ENCODE results near the gene TRAK1. TPM values are rescaled to one million over a fixed set of nuclear protein-coding genes. Genes with fewer than 3 reads are reported as not detected.
"Not testable (repeated sequence)": the region's sequence is repeated elsewhere in the genome, so short reads cannot be mapped to it uniquely, and the experiment has no call there.

Gene TRAK1, protein sequence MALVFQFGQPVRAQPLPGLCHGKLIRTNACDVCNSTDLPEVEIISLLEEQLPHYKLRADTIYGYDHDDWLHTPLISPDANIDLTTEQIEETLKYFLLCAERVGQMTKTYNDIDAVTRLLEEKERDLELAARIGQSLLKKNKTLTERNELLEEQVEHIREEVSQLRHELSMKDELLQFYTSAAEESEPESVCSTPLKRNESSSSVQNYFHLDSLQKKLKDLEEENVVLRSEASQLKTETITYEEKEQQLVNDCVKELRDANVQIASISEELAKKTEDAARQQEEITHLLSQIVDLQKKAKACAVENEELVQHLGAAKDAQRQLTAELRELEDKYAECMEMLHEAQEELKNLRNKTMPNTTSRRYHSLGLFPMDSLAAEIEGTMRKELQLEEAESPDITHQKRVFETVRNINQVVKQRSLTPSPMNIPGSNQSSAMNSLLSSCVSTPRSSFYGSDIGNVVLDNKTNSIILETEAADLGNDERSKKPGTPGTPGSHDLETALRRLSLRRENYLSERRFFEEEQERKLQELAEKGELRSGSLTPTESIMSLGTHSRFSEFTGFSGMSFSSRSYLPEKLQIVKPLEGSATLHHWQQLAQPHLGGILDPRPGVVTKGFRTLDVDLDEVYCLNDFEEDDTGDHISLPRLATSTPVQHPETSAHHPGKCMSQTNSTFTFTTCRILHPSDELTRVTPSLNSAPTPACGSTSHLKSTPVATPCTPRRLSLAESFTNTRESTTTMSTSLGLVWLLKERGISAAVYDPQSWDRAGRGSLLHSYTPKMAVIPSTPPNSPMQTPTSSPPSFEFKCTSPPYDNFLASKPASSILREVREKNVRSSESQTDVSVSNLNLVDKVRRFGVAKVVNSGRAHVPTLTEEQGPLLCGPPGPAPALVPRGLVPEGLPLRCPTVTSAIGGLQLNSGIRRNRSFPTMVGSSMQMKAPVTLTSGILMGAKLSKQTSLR
- total RNA-seq: 273 TPM
- long read RNA-seq, full-length matches to known transcripts: 34 of 347 reads
- long read RNA-seq, partial matches to known transcripts: 273 of 347 reads
- long read RNA-seq, other reads (novel, unspliced or antisense): 40 of 347 reads

DNA sequence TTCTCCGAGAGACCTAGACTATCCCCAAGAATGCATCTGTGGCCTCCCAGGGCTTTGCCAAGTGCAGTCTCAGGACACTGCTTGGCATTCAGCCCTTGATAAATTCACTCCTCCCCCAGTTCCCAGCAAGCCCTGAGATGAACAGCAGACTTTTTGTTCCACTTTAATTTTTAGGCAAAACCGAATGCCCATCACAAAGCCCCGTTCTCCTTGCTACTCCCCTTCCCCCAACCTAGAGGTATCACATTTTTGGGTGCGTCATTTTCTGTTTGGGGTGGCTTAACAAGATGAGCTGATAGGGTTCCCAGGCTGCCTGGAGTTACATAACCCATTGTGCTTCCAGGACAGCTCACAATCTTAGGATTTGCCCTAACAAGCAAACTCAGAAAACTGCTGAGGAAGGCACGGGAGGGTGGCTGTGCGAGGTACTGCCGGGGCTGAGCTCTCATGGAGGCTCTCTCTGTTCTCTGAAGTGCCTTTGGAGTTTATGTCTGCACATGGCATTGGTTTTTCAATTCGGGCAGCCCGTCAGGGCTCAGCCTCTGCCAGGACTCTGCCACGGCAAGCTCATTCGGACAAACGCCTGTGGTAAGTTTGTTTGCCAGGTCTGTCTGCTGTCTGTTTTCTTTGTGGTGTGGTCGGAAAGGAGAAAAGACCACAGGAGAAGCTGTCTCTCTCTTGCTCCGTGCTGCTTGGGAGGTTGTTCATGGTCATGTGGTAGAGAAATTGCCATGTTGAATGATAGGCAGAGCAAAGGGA lies at the start of gene TRAK1:
Gene TRAK1, plus strand, starts transcription at position 385 of the 759 bp plus-strand sequence. Its CDS starts 113 bp downstream, at position 498.
- ATAC-seq (ENCODE audit: poor library complexity) (peak; percentile 84), DNase-seq (peak; percentile 56)
- intact Hi-C loops (cut with DNase I): no loop called here

DNA sequence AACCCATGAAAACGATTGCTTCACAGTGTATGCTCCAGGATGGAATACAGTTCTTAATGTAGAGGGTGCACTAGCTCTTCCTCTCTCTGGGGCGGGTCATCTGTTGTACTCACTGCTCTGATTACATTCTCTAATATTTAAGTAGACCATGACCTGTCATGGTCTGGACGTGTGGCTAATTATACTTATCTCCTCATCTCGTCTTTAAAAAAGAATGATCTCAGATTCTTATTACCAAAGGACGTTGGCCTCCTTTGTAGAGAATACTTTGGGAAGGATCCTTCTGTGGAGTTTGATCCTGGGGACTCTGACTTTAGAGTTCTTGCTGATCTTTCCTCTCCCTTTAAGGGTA lies 48.4 kb upstream of the TRAK1 start:
- intact Hi-C loops (cut with DNase I): no loop called here
- ATAC-seq (ENCODE audit: poor library complexity): peak; percentile 7
- no peak for DNase-seq

DNA sequence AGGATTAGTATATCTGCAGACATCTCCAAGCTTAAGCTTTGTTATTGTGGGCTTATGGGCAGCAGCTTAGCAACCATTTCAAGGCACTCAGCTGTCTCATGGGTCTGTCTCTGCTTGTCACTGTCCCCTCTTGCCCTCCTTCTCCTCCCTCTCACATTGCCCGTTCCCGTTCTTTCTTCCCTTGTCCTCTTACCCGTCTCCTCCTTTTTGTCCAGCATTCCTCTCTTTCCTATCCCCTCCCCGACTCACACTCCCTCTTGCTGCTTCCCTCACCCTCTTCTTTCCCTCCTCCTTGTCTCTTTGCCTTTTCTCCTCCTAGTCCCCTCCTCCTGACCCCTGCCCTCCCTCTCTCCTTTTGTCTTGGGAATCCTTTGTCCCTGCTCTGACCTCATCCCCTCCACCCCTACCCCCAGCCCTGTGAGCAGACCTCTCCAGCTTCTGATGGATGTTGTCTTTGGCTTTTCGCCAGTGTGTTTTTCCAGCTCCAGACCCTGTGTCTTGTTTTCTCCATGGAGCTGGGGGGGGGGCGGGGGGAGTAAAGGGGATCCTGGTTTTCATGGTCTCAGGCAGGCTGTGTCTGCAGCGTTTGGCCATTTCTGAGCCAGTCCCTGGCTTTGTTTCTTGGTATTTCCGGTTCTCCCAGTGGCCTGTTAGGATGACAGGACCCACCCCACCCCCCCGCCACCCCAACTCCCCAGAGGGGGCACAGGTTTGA lies 47.9 kb upstream of the TRAK1 start:
- ATAC-seq (ENCODE audit: poor library complexity): peak; percentile 70
- intact Hi-C loops (cut with DNase I): no loop called here
- peak; percentile 67 for DNase-seq

DNA sequence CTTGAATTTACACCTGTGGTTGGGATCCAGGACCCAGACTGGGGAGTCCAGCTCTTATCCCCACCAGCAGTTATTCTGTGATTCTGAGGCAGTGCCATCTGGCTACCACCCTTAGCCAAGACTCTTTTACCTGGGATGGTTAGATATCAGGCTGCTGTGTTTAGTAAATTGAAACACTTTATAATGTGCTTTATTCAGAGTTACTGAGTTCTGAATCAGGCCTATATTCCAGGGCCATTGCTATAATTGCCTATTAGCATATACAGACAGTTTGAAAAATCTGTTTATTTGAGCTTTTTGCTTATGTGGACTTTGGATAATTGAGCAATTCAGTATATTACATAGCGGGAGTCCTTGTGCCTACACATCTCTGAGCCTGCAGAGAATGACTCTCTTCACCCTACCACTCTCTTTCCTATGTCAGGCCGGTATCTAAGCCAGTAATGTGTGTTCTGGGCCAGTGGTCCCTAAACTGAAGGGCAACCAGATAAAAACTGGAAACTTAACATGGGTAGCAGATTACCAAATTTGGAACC lies 45.4 kb upstream of the TRAK1 start:
- intact Hi-C loops (cut with DNase I): no loop called here
- DNase-seq: no peak
- no peak for ATAC-seq (ENCODE audit: poor library complexity)

DNA sequence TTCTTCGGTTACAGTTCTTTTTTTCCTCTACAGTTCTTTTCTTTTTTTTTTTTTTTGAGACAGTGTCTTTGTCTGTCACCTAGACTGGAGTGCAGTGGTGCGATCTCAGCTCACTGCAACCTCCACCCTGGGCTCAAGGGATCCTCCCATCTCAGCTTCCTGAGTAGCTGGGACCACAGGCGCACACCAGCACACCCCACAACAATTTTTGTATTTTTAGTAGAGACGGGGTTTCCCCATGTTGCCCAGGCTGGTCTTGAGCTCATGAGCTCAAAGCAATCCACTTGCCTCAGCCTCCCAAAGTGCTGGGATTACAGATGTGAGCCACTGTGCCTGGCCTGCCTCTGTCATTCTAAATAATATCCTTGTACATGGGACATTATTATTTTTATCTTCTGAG lies 42.6 kb upstream of the TRAK1 start:
- ATAC-seq (ENCODE audit: poor library complexity); DNase-seq; intact Hi-C loops (cut with DNase I): not testable (repeated sequence)

DNA sequence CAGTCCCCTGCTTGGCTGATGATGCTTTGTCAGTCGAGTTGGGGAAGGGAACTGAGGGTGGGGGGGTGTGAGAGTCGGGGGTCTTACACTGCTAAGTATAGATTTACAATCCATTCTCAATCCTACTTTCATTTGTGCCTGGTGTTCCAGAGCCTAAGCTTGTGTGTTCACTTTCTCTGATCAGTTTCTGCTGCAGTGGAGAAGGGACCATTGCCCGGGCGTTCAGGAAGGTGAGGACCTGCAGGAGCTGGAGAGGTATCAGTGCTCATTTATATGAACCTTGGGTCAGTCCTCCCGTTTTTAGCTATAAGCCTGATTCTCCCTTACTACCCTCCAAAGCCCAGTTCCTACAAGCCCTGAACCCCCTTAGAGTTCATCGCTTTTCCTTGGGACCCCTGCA lies 41.0 kb upstream of the TRAK1 start:
- no peak for ATAC-seq (ENCODE audit: poor library complexity)
- intact Hi-C loops (cut with DNase I): no loop called here

DNA sequence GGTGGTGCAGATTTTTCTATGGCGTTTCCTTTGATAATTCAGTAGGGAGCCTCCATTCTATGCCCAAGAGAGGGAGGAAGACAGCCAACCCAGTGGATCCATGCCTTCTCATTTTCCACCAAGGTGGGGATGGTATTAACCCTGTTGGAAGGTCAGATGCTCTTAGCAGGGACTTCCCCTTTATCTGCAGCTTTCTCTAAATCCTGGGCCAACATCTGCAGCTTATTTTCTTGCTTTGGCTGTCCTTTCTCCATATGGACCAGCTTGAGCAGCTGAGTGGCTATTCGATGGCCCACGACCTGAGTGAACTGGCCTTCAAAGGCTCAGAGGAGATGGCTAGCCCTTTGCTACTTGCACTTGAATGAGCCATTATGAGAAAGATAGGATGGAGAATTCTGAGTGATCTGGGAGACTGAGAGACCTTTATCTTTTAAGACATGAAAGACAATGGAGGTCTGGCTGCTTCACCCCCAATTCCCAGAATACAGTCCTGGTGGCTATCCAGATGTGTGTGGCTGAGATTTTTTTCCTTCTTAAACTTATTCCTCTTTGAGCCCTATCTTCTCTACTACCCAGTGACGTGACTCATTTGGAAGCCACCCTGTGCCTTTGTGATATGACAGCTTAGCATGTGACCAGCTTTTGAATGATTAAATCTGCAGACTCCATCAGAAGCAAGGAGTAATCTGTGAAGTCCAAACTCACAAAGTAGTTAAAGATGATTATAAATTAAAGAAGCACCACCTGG lies 39.6 kb upstream of the TRAK1 start:
- intact Hi-C loops (cut with DNase I): no loop called here
- DNase-seq (no peak), ATAC-seq (ENCODE audit: poor library complexity) (peak; percentile 32)

More for the DNA sequence above, 41.0 kb upstream of the TRAK1 start:
- no peak for DNase-seq

DNA sequence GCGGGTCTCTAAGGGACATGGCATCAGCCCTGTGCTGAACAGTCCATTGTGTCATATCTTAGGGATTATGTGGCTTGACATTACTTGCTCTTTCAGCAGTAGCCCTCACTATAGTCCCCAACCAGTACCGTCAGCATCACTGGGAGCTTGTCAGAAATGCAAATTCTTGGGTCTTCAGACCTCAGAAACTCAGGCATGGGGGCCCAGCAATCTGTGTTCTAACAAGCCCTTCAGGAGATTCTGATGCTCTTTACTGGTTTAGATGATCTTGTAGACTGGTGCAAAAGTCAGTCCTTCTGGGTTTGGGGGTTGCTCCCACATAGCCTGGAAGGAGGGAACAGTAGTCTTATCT lies 39.0 kb upstream of the TRAK1 start:
- intact Hi-C loops (cut with DNase I): no loop called here
- ATAC-seq (ENCODE audit: poor library complexity): peak; percentile 6

DNA sequence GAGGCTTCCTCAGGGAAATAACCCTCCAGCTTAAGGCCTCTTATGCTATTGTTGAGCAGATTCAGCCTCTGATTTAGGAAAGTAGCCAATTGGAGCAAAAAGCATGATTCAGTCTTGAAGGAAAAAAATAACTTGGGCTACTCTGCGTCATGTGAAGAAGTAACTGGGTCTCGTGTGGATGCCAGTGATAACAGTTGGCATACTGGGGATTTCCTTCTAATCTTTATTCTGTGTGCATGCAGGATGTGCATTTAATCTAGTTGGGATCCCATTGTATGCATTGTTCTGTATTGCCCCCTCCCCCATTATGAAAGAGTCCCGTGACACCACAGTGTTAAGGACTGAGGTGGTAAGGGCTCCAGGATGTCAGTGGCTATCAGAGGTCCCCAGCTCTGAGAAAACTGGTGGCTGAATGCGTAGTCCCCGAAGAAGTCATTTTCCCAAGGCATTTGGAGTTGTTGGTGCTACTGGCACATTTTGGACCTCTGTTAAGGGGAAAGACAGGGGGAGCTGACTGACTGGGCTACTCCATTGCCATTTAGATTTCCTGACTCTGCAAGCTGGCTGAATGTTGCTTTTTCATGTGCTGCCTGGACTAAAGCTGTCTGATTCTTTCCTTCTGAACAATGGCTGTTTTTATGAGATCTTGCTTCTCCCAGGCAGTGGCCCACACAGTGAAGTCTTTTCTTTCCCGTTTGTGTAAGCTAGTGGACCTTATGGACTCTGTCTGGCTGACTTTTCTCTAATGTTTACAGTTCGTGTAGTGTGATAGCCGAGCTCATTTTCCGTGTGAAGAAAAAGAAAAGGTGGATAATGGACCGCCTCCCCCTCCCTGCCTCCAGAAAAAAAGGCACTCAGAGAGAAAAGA lies 38.4 kb upstream of the TRAK1 start:
- DNase-seq: no peak
- intact Hi-C loops (cut with DNase I): no loop called here
- ATAC-seq (ENCODE audit: poor library complexity): peak; percentile 26

More for the DNA sequence above, 39.0 kb upstream of the TRAK1 start:
- no peak for DNase-seq

DNA sequence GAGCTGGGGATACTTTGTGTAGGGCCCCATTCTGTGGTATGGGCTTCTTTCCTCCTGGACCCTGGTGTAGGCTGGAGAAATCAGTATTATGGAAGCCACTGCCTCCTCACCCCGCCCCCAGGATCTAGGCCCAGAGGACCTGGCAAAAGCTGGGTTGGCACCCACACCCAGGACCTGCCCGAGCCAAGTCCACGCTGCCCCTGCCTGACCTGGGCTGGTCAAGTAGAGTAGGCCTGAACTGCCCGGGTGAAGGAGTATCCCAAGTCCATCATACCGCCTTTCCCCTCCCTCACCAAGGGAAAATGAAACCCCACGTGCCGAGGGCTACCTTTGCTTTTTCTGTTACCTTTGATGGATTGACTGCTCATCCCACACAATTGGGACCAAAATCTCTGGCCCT lies 37.7 kb upstream of the TRAK1 start:
- intact Hi-C loops (cut with DNase I): no loop called here

DNA sequence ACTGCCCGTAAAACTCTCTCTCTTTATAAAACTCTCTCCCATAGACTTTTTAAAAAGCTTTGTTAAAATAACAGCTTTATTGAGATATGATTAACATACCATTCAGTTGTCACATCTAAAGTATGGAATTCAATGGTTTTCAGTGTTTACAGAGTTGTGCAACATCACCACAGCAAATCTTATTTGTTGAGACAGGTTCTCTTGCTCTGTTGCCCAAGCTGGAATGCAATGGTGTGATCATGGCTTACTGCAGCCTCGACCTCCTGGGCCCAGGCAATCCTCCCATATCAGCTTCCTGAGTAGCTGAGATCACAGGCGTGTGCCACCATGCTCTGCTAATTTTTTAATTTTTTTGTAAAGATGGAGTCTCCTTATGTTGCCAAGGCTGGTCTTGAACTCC lies 35.9 kb upstream of the TRAK1 start:
- no peak for ATAC-seq (ENCODE audit: poor library complexity)
- intact Hi-C loops (cut with DNase I): no loop called here

More for the DNA sequence above, 37.7 kb upstream of the TRAK1 start:
- DNase-seq: peak; percentile 81
- ATAC-seq (ENCODE audit: poor library complexity): peak; percentile 82

DNA sequence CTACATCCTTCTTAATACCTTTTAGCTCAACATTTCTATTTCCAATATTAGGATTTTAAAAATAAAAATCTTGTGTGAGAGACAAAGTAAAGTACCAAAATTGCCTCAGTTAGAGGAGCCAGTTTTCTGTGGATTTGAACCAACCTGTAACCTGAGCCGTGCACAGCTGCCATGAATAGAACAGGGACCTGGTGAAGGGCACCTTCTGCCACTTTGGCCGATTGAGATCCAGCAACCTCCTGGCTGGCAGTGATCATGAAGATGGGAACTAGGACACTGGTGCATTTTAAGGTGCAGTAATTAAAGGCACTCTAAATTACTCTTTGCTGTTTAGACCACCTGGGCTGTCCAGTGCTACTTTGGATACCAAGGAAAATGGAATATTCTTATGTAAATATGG lies 34.3 kb upstream of the TRAK1 start:
- intact Hi-C loops (cut with DNase I): no loop called here
- DNase-seq (no peak), ATAC-seq (ENCODE audit: poor library complexity) (no peak)

More for the DNA sequence above, 35.9 kb upstream of the TRAK1 start:
- no peak for DNase-seq

DNA sequence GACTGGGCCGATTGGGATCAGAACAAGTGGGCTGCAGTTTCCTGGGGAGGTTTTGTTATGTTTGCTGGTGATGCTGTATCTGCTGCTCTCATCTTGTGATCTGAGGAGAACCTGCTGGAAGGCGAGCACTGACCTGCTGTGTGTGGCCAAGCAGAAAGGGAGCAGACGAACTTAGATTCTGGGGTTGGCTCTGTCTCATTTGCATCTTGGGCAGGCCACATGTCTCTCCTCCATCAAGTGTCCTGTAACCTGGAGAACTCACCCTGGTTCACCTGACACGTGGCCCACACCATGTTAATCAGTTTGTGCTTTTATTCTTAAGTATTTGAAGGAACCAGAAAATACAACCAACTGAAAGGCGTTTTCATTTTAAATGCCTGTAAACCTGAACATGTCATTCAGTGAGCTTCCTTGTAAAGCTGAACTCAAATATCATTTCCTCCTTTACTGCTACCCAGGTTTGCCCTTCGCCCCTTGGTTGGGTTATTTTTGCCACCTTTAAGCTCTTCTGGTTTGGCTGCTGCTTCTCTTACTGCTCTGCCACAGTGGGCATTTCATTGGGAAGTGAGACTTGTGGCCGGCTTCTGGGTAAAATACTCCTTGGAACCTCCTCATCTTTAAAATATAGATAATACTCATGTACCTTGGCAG lies 33.5 kb upstream of the TRAK1 start:
- intact Hi-C loops (cut with DNase I): no loop called here
- no peak for DNase-seq
- ATAC-seq (ENCODE audit: poor library complexity): no peak

DNA sequence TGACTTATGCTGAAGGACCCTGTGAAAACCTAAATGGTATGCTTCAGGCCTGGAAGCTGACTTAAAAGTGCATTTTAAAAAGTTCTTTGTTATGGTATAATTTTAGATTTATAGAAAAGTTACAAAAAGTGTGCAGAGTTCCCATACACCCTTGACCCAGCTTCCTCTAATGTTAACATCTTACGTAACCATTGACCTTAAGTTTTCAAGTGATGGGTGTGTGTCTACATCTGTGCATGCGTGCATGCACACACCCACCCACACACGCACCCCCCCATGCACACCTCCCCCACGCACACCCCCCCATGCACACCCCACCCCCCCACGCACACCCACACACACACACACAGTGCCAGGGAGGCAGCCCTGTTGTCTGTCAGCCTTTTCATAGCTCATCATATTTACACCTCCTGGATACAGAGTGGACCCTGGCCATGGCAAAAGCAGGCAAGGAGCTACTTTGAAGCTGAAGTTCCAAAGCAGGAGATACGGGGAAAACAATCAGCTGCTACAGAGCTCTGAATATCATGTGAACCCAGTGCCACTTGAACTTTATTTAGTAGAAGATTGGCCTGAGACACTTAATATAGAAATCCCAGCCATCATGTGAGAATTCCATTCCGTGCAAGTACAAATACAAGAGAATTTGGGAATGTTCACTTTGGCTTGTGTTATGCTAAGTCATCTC lies 30.0 kb upstream of the TRAK1 start:
- ATAC-seq (ENCODE audit: poor library complexity): peak; percentile 71
- peak; percentile 57 for DNase-seq
- intact Hi-C loops (cut with DNase I): loop anchor here (5.0 kb wide), 1 partner anchor 39 kb away; no protein-coding TSS in a partner anchor

DNA sequence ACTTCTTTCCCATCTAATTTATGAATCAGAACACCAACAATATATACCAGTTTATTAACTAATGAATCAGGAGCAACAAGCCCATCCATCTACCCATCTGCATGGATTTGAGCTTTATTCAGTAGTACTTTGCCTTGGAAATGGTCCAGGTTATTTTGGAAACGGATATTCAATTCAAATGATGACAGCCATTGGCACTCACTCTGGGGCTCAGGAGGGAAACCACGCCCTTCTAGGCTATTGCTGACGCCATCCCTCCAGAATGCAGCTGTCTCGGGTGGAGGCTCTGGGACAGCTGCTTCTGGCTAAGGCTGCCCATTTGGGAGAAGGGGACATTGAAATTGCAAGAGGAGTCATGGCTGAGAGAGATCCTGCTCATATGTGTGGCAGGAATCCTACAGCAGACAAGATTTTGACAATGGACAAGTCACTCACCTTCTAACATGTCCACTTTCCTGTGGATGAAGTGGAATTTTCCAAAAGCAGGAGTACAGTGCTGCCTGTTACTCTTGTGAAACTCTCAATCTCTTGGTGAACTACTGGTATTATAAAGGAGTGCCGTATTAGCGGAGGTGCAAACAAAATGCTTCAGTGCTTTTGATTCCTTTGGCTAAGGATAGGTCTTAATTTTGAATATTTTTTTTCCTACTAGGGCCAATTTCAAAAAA lies 29.3 kb upstream of the TRAK1 start:
- DNase-seq (peak; percentile 86), ATAC-seq (ENCODE audit: poor library complexity) (peak; percentile 89)
- intact Hi-C loops (cut with DNase I): loop anchor here (5.0 kb wide), 1 partner anchor 40 kb away; no protein-coding TSS in a partner anchor

Data from Right ventricle myocardium superior (tissue), 1 donor.